HG03378 (cell line): Measurements from ENCODE around the gene CASP5.
A peak's percentile ranks its signal among the peaks of the same experiment; 100 is the strongest.
"Not testable (repeated sequence)": the region's sequence is repeated elsewhere in the genome, so short reads cannot be mapped to it uniquely, and the experiment has no call there.

Experiments
- ATAC-seq: cut with Tn5 transposase; IDR thresholded peaks from one replicate; pipeline ENCODE4 v1.9.1; 2021; ENCODE audit warnings: mild to moderate bottlenecking, moderate library complexity; ENCODE audit not compliant: unreplicated experiment

The CASP5 gene

GRCh38 chr11:105033781-105034180 is 10.8 kb upstream of the CASP5 start:
- ATAC-seq = no peak

- no peak for ATAC-seq
Observed at GRCh38 chr11:105033343-105033742, 10.4 kb upstream of the CASP5 start.

- ATAC-seq = no peak
Observed at GRCh38 chr11:105032495-105032894, 9.5 kb upstream of the CASP5 start.

GRCh38 chr11:105027678-105028077 is 4.7 kb upstream of the CASP5 start:
- ATAC-seq = no peak

GRCh38 chr11:105024394-105024793 is 1.4 kb upstream of the CASP5 start:
- no peak for ATAC-seq

- no peak for ATAC-seq
Observed at GRCh38 chr11:105022527-105022926, 441 bp downstream of the CASP5 start.

GRCh38 chr11:105007463-105007862 is 15.5 kb downstream of the CASP5 start:
- no peak for ATAC-seq

- no peak for ATAC-seq
Observed at GRCh38 chr11:105005451-105005845, 17.5 kb downstream of the CASP5 start.

GRCh38 chr11:105004021-105004420 is 18.9 kb downstream of the CASP5 start:
- no peak for ATAC-seq

- ATAC-seq = no peak
Observed at GRCh38 chr11:105003151-105003550, 19.8 kb downstream of the CASP5 start.

GRCh38 chr11:105000797-105001196 is 22.2 kb downstream of the CASP5 start:
- peak; percentile 94 for ATAC-seq

- ATAC-seq = no peak
Observed at GRCh38 chr11:105000167-105000566, 22.8 kb downstream of the CASP5 start.

GRCh38 chr11:104999721-105000120 is 23.2 kb downstream of the CASP5 start:
- no peak for ATAC-seq

GRCh38 chr11:104997288-104997687 is 25.7 kb downstream of the CASP5 start:
- ATAC-seq = no peak

- no peak for ATAC-seq
Observed at GRCh38 chr11:104995001-104995408, 28.0 kb downstream of the CASP5 start.

- no peak for ATAC-seq
Observed at GRCh38 chr11:104992781-104993180, 30.2 kb downstream of the CASP5 start.

GRCh38 chr11:104991994-104992393 is 31.0 kb downstream of the CASP5 start:
- ATAC-seq = no peak

GRCh38 chr11:104984808-104985207 is 38.2 kb downstream of the CASP5 start:
- ATAC-seq = no peak

- ATAC-seq = no peak
Observed at GRCh38 chr11:104979839-104980238, 43.1 kb downstream of the CASP5 start.

- ATAC-seq = no peak
Observed at GRCh38 chr11:104973616-104974015, 49.4 kb downstream of the CASP5 start.

- not testable (repeated sequence) for ATAC-seq
Observed at GRCh38 chr11:104972924-104973323, 50.0 kb downstream of the CASP5 start.

- ATAC-seq = no peak
Observed at GRCh38 chr11:104970756-104971155, 52.2 kb downstream of the CASP5 start.

GRCh38 chr11:104968856-104969776 is 53.9 kb downstream of the CASP5 start:
- no peak for ATAC-seq
